NCI-H1436 (cell line): Measurements from ENCODE around the gene COL25A1.

Experiments
- DNase-seq: peaks from one replicate; lab custom pipeline; 2025; lab: John Stamatoyannopoulos, UW

Gene COL25A1

DNA sequence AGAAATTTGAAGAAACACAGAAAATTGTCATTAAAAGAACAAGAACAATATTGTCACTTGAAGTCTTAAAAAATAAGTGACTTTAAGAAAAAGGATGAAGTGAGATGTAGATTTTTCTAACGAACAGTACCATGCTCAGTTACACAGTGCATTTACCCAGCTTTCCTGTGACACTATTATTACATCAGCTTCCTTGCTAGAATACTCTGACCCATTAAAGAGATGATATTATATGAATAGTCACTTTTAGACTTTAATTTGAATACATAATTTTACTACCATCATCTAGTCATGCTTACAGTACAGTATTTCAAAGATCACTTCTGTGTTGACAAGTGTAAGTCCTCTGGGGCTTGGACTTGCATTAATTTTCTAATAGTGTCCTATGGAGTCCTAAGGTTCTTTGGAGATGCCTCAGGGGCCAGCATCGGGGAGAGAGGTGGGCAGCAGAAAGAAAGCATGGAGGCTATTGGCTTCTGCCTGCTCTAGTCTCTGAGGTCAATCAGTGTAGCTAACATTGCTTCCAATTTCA lies 10.7 kb downstream of the COL25A1 start:
- DNase-seq = no peak

DNA sequence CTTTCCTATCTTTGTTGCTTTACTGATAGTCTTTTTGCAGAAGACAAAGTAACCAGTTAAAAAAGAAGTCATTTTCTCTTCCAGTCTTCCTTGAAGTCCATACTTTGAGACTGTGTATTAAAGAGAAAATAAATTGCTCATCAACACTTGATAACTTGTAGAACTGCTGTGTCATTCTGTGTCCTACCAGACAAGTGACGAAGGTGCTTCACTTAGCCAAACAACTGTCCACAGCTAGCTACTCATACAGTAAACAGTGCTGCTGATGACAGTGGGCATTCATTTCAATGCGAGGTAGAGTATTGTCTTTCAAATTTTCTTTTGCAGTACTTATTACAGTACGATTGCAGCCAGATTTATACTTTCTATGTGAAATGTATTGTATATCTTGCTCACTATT lies 11.5 kb downstream of the COL25A1 start:
- no peak for DNase-seq

DNA sequence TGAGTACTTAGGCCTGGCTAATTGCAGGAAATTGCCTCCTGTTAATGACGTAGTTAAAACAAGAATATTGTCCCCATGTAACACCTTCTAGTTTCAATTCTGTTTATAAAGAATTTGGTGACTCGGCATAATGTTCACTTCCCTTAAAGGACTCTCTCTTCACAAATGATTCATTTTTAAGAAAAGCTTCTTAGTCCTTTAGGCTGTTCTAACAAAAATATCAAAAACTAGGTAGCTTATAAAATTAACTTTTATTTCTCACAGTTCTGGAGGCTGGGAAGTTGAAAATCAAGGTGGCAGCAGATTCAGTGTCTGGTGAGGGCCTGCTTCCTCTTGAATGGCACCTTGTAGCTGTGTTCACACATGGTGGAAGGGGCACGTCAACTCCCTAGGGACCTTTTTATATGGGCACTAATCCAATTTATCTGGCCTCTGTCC lies 23.8 kb downstream of the COL25A1 start:
- no peak for DNase-seq

DNA sequence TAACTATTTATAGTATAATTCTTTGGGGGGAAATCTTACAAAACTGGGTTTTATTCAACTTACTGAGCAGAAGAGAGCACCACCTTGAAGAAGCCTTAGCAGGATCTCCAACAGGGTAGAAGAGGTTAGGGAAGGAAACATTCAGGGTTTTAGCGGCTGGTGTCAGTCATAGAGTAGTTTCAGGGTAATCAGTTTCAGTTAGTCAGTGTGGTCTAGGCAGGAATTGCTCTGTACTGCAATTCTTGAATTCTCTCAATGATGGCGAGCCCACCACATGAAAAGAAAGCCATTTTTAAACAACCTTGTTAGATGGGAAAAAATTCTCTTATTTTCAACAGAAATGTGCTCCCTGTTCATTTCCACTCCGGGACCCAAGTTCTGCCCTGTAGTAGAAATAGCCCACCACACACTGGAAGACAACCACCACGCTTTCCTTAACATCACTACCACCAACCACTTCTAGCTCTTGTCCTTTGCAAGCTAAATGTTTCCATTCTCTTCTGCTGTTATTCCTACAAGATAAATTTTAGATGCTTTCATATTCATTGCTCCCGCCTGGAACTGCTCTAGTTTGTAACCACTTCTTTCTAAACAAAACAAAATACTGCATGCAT lies 25.9 kb downstream of the COL25A1 start:
- DNase-seq = no peak

DNA sequence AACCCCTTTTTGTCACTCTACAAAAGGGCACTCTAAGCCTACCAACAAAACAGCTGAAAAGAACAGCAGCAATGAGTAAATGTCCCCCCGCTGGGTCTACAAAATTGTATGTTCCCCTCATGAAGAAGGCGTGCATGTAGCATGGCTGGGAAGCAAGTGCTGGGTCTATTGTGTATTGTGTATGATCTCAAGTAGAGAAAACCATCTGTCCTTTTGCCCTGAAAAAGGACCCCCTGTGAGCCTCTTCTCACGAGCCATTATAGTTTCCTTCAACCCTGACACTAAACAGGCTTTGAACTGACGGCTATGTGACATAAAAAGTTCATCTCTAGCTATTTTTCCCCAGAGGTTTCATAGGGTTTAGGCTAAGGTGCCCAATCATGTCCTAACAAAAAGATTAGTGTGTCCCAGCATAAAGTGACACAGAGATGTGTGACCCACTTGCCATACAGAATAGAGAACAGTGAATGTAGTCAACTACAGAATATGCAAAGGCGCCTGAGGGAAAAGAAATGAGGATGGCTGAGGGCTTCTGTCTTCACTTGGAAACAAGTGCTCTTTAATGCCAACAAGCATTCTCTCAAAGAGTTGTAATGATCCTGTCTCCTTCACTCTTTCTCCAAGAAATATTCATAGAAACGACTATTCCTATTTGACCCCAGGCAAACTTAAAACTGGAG lies 27.3 kb downstream of the COL25A1 start:
- no peak for DNase-seq

DNA sequence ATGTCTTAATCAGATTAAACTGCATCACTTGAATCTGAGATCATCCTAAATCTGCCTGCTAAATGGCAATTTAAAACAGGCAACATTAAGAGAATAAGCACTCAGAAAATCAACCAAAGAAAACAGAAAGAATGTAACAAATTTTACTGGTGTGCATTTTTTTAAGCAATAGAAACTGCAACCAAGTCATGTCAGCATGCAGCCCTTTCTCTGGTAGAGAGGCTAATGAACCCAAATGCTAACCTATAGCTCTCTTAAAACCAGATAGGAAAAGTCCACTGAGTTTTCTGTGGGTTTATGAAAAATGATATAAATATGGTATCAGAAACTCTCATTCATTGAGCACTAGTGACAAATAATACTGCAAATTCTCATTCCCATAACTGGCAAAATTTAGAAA lies 35.6 kb downstream of the COL25A1 start:
- no peak for DNase-seq

DNA sequence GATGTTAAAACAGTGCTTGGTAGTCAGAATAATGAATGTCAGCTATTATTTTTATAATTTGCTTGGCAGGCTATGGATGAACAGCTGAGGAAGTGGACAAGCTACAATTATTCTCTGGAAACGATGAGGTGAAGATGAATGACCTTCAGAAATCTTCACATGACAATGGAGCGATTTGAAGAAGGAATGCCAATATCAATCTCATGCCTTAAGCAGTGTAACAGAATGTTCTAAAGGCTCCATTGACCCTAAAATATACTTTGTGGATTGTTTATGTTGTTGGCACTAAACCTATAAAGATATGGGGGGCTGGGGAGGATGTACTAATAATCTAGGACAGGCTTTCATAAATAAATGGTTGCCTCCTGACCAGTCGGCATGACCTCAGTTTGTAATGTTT lies 36.2 kb downstream of the COL25A1 start:
- DNase-seq = no peak

DNA sequence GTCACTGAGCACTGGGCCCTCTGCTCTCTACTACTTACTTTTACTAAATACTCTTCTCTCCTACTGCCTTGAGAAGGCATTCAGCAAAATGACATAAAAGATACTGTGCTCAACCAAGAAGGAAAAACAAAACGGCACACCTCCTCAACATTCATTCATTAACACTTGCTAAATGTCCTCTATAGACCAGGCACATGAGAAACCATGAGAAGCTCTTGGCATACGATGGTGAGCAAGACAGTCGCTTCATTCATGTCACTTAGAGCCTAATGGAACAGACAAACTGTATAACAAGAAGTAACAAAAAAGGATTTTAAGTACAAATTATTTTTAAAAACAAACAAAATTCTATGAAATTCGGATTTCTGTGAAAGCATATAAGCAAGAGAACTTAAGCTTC lies 38.7 kb downstream of the COL25A1 start:
- no peak for DNase-seq

DNA sequence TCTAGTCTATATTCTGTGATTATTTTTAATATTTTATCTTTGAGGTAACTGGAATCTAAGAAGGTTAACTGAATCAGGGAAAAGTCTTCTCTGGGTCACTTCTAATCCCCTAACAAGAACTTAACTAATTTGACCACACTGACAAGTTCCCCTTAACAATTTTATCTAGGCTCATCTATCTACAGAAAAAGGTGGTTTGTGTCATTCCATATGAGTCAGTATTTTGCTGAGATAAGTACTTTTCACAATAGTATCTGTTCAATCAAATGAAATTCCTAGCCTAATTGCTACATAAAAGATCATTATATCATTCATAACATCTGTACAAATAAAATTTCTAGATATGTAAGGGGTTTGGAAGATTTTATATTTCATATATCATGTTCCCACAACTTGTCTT lies 45.6 kb downstream of the COL25A1 start:
- no peak for DNase-seq

DNA sequence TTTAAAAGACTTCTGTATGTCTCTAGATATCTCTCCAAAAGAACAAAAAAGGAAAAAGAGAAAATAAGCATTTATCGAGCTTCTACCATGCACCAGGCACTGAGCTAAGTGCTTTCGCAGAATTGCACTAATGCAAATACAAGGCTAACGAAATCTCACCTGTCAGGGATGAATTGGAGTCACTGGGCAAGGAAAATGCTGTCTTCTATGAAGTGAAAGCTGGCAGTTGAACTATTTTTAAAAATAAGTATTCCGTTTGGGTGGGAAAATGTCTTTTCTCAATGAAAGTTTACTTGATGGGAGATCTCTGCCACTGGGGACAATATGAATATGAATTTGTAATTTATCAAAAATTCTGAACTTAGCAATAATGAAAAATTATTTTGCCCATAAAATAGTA lies 47.6 kb downstream of the COL25A1 start:
- no peak for DNase-seq

DNA sequence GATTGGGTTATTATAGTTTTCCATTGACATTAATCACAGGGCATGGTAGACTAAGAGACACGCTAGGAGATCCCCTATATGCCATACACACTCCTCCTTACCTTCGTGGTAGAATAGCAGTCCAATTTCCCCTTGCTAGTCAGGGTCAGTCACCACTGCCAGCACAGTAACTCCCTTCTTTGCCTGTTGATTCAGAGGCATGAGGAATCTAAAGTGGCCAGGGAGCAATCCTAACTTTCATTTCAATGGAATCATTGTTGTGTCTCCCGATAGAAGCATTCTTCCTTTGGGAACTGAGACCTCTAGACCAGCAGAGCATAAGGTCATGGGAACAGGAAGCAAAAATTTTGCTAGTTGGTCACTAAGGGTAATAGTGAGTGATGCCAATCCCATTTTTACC lies 51.1 kb downstream of the COL25A1 start:
- DNase-seq = no peak

DNA sequence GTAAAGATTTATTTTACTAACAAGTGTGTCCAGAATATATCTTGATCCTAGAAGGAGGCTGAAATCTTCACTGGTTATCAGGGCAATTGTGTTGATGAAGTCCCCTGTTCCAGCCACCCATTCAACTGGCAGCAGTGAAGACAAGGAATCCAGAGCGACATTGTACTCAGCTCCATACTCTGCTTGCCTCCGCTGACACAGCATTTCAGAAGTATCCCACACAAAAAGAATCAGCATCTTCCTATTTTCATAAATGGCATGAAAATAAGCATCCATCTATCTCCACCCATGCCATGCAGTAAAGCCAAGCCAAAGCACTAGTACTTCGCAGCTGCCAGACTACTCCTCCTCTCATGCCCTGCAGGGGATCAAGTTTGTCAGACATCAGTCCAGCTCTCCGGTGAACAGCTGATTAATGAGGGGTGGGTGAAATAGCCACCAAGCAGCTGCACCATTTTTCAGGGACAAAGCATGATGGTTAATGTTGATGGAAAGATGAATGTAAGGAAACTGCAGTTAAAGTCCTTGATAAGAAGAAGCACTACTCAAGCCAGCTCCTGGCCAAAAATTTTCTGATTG lies 54.0 kb downstream of the COL25A1 start:
- no peak for DNase-seq

DNA sequence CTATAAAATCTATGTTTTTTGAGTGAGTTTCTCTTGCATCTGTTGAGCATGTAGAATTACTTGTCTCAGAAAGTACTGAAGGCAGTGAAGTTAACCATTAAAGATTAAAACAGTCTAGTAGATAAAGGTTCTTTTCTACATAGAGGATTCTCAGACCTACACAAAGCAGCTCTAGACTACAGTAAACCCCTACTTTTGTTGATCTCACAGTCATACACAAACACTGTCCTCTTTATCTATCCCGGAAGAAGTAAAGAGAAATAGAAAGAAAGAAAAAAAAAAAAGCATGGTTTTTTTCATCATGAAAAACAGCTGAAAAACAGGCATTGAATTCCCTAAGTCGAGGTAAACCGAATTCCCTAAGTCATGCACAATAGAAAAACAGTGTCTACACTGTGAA lies 58.6 kb downstream of the COL25A1 start:
- DNase-seq = no peak

DNA sequence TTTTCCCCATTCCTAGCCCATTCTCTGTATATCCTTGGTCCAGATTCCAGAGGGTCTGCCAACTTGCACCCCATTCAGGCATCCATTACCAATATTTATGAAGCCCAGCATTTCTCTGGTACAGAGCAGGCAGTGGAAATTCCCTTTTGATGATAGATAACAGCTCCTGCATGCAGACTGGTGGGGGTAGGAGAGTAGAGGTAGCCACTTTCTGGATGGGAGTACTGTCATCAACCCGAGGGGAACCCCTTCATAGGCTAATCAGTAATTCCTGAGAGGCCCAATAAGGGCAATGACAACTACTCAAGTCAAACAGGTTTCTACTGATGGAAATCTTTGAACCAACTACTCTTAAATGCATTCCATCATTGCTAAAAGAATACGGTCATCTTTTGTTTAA lies 63.7 kb downstream of the COL25A1 start:
- no peak for DNase-seq

DNA sequence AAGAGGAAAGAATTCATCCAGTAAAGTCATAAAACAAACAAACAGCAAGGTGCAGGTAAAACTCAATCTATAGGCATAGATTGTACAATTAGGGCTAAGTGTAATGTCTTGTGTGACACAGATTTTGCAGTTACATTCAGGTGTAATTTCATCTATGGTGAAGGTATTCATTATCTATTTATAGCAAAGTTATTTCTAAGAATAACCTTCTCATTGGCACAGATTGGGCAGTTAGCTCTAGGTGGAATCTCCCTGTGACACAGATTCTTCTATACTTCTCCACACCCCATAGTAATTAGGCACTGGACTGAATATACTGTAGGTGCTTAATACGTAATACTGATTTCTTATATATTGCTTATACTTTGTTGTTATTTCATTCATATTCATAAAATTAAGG lies 66.8 kb downstream of the COL25A1 start:
- DNase-seq = no peak

DNA sequence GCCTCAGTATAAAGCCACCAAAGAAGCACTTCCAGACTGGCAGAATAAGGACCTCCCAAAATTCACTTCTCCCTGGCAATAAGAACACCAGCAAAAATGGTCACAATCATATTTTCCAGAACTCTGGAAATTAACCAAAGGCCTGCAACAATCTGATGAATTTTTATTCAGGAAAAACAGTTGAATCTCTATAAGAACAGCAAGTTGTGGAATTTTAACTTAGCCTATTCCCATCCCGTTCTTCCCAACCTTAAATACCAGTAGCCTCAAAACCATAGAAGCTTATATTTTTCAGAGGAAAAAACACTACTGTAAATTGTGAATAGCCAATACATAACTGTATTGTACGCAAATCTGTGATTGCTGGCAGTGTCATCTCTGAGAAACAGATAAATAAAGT lies 67.9 kb downstream of the COL25A1 start:
- DNase-seq = no peak

DNA sequence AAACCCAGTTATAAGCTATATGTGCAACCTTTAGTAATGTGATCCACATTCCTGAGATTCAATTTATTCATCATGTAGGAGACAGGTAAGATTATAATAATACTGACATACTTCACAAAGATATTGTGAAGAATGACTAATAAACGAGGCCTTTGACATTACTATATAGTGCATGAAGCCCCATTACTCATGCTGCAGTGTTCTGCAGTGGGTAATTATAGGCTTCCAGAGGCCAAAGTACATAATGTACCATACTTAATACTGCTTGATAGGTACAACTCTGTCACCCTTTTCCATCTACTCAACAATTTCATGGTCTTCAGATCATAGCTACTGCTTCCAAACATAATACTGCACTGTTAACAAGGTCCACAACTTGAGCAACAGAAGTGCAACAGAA lies 68.9 kb downstream of the COL25A1 start:
- DNase-seq = no peak

DNA sequence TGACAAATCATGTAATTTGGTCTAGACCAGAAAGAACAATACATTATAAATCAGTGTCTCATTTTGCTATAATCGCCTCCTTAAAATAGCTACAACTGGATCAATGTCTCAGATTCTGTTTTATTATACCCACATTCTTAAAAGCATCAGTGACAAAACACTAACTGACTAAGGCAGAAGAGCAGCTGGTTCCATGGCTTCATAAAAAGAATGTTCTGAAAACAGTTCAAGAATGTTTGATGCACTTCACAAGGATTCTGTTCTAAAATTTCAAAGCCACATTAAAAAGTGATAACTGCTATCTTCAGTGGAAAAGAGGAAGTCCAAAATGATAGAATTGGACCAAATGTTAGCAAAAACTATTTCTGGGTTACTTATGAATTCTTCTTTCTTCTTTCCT lies 69.8 kb downstream of the COL25A1 start:
- no peak for DNase-seq

DNA sequence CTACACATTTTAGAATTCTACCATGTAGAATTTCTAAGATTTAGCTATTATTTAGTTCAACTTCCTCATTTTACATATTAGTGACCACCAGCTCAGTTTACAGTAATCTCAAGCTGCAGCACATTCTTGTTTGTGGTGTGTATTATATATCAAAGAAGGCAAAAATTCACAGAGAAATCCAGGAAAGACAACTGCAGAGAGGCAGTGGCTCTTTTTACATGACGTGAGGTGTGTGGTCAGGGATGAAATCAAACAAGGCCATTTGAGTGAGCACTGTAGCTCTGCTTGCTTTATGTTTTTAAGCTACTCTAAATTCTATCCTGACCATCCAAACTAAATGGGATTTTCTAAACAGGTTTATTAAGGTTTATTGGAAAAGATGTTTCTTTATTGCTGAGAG lies 71.1 kb downstream of the COL25A1 start:
- no peak for DNase-seq

DNA sequence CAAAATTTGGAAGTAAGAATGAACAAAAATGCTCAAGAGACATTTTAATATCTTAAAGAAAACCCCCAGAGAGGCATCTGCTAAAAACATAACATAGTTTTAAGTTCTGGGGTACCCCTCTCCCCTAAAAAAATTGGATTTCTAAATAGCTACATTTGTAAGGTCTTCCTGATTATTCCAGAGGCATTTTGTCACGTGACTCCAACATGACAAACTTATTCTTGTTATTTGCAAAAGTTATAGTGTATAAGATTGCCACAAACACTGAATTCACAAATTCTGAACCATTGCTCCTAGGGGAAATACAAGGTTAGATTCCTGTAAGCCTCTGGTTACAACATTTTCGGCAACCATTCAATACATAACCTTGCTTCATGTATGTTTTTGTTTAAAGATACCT lies 73.4 kb downstream of the COL25A1 start:
- no peak for DNase-seq

DNA sequence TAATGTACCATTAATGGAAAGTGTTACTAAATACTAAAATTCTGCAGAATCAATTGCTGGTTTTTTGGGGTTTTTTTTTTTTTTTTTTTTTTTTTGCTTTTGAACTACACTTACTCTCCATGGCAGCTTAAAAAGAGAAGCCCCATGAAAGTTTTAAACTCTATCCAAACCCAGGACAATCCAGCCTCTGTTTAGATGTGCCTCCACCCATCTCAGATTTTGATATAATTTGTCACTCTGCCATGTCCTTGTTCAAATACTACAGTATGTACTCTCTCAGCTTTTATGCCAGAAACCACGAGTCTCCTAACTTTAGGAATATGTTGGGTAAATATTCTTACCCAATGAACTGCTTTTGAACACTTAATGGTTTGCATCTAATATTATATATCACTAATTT lies 84.2 kb downstream of the COL25A1 start:
- no peak for DNase-seq

DNA sequence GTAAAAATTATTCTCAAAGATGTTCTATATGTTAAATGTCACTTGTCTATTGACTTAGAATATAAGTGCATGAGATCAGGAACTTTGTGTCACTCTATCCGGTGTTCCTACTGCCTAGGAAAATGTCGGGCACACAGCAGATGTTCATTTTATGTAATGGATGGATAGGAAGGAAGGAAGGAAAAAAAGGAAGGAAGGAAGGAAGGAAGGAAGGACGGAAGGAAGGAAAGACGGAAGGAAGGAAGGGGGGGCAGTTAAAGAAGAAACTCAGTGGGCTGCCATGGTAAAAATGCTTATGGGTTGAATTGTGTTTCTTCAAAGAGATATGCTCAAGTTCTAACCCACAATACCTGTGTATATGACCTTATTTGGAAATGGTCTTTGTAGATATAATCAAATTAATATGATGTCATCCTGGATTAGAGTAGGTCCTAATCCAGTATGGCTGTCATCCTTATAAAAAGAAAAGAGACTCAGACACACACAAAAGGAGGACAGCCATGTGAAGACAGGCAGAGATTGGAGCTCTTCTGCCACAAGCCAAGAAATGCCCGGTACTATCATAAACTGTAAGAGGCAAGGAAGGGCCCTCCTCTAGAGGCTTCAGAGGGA lies 86.3 kb downstream of the COL25A1 start:
- no peak for DNase-seq

DNA sequence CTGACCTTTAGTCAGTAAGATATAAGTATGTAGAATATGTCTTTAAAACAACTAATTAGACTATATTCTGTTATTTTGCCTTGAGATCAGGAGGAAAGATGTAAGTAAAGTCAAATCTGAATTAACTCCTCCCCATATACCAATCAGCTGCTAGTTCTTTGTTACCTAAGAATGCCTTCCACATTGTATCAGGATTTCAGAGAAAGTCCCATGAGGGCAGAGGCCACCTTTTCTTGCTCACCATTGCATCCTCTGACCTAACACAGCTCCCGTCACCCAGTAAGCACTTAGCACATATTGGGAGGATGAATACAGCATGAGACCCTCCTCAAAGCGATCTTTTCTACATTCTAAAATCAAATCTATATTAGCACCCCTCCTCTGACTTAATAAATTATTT lies 87.0 kb downstream of the COL25A1 start:
- no peak for DNase-seq
